K562 (cell line): ENCODE results near the gene OPA3.

Experiments used
- CHD1 ChIP-seq: fragments of 200-600 bp; sonication (generic); IDR thresholded peaks from one replicate; pipeline ENCODE4 v1.6.1; 2012; ENCODE audit warnings: mild to moderate bottlenecking, moderate library complexity, low read length, inconsistent platforms
- TOE1 ChIP-seq, 2 experiments: fragments of 450-650 bp in 1 of 2; sonication (generic) in 1 of 2; formaldehyde crosslinking in 1 of 2; IDR thresholded peaks; 2 replicates each; pipeline versions ENCODE4 v1.7.1 to v1.8.0; 2016 to 2022; ENCODE audit warnings: borderline replicate concordance in 2 of 2, mild to moderate bottlenecking in 2 of 2, antibody characterized with exemption in 1 of 2, inconsistent platforms in 1 of 2, low read depth in 1 of 2, missing genetic modification reagents in 1 of 2, moderate library complexity in 1 of 2

DNA sequence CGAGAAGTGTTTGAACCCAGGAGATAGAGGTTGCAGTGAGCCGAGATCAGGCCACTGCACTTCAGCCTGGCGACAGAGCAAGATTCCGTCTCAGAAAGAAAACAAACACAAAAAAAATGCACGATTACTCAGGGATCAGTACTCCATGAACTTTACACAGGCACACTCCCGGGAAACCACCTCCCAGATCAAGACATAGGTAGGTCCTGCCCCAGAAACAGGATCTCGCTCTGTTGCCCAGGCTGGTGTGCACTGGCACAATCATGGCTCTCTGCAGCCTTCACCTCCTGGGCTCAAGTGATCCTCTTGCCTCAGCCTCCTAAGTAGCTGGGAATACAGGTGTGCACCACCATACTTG, 66.2 kb downstream of the OPA3 start:
- no peak for TF ChIP-seq TOE1 (IDR thresholded peaks at IDR 0.05; ENCODE audit: borderline replicate concordance)
- TF ChIP-seq TOE1 (CRISPR knock-in tag; IDR thresholded peaks at IDR 0.05; ENCODE audit: borderline replicate concordance, low read depth) = no peak
- TF ChIP-seq CHD1 = no peak
